Measurements from ENCODE around the gene HIVEP3.

HIVEP3 gene

GRCh38 chr1:41779360-41779759, 139.4 kb downstream of the HIVEP3 start:
- peaks cover 10 to 42% (median 28%) of the 10 kb centered on the region in 10 experiments; a peak in 19 of 20 replicates for H3K4me1 ChIP-seq
- H3K4me2 ChIP-seq: no peak overlapping the region
- no peak for TF ChIP-seq Cebpa-rat (IDR thresholded peaks at IDR 0.05)
- H3K9me3 ChIP-seq (replicated peaks in 1 of 11): no peaks in the 10 kb centered on the region
- H3K27ac ChIP-seq: no peak overlapping the region
- H3K9ac ChIP-seq: no peak overlapping the region
- no peaks in the 10 kb centered on the region; a peak in 1 of 22 replicates for H3K27me3 ChIP-seq
- H3K4me3 ChIP-seq: no peak overlapping the region
- no peaks in the 10 kb centered on the region for H3K36me3 ChIP-seq
- no peaks in the 10 kb centered on the region for H4K20me1 ChIP-seq

- TF ChIP-seq Cebpa-rat (IDR thresholded peaks at IDR 0.05): no peak
- Histone ChIP-seq H3K9me3 (replicated peaks in 1 of 11) (no peaks in the 10 kb centered on the region), H3K4me3 (no peak overlapping the region), H4K20me1 (no peaks in the 10 kb centered on the region), H3K4me1 (peaks cover 11 to 30% (median 15%) of the 10 kb centered on the region in 10 experiments; a peak in 19 of 20 replicates), H3K9ac (no peak overlapping the region), H3K36me3 (no peaks in the 10 kb centered on the region), H3K27ac (no peak overlapping the region), H3K4me2 (no peak overlapping the region), H3K27me3 (no peaks in the 10 kb centered on the region; a peak in 1 of 22 replicates)
Observed at GRCh38 chr1:41777695-41778094, 141.0 kb downstream of the HIVEP3 start.

GRCh38 chr1:41776891-41777441, 141.8 kb downstream of the HIVEP3 start:
- H3K4me2 ChIP-seq: peak overlapping the region in 4 of 11 experiments; percentile 14 to 42 (median 22); a peak in 4 of 22 replicates
- no peak overlapping the region for H3K4me3 ChIP-seq
- no peaks in the 10 kb centered on the region for H4K20me1 ChIP-seq
- no peak for TF ChIP-seq Cebpa-rat (IDR thresholded peaks at IDR 0.05)
- peaks cover 13 to 30% (median 19%) of the 10 kb centered on the region in 10 experiments for H3K4me1 ChIP-seq
- H3K9me3 ChIP-seq (replicated peaks in 1 of 11): no peaks in the 10 kb centered on the region
- H3K27ac ChIP-seq: peak overlapping the region in 1 of 11 experiments; percentile 25; a peak in 1 of 22 replicates
- H3K36me3 ChIP-seq: no peaks in the 10 kb centered on the region
- no peaks in the 10 kb centered on the region; a peak in 1 of 22 replicates for H3K27me3 ChIP-seq
- no peak overlapping the region for H3K9ac ChIP-seq

- Histone ChIP-seq H3K27ac (no peak overlapping the region), H4K20me1 (no peaks in the 10 kb centered on the region), H3K4me2 (no peak overlapping the region), H3K4me3 (no peak overlapping the region), H3K9ac (no peak overlapping the region), H3K9me3 (replicated peaks in 1 of 11) (no peaks in the 10 kb centered on the region), H3K27me3 (no peaks in the 10 kb centered on the region; a peak in 1 of 22 replicates), H3K4me1 (peaks cover 19 to 33% (median 21%) of the 10 kb centered on the region in 10 experiments), H3K36me3 (no peaks in the 10 kb centered on the region)
- no peak for TF ChIP-seq Cebpa-rat (IDR thresholded peaks at IDR 0.05)
Observed at GRCh38 chr1:41775956-41776585, 142.7 kb downstream of the HIVEP3 start.

GRCh38 chr1:41774471-41774990, 144.2 kb downstream of the HIVEP3 start:
- no peak overlapping the region for H3K9ac ChIP-seq
- H3K9me3 ChIP-seq (replicated peaks in 1 of 11): no peaks in the 10 kb centered on the region
- no peaks in the 10 kb centered on the region for H3K36me3 ChIP-seq
- no peaks in the 10 kb centered on the region; a peak in 1 of 22 replicates for H3K27me3 ChIP-seq
- H3K4me2 ChIP-seq: no peak overlapping the region
- no peak overlapping the region for H3K4me3 ChIP-seq
- H3K4me1 ChIP-seq: peaks cover 27 to 47% (median 34%) of the 10 kb centered on the region in 10 experiments
- no peaks in the 10 kb centered on the region for H4K20me1 ChIP-seq
- no peak for TF ChIP-seq Cebpa-rat (IDR thresholded peaks at IDR 0.05)
- no peak overlapping the region for H3K27ac ChIP-seq

GRCh38 chr1:41773842-41774241, 144.9 kb downstream of the HIVEP3 start:
- Histone ChIP-seq H4K20me1 (no peaks in the 10 kb centered on the region), H3K36me3 (no peaks in the 10 kb centered on the region), H3K27ac (no peak overlapping the region), H3K9ac (no peak overlapping the region), H3K27me3 (no peaks in the 10 kb centered on the region; a peak in 1 of 22 replicates), H3K4me2 (no peak overlapping the region), H3K4me3 (no peak overlapping the region), H3K9me3 (replicated peaks in 1 of 11) (no peaks in the 10 kb centered on the region), H3K4me1 (peaks cover 32 to 54% (median 41%) of the 10 kb centered on the region in 10 experiments)
- no peak for TF ChIP-seq Cebpa-rat (IDR thresholded peaks at IDR 0.05)

GRCh38 chr1:41773144-41773591, 145.6 kb downstream of the HIVEP3 start:
- Histone ChIP-seq H3K36me3 (no peaks in the 10 kb centered on the region), H3K9me3 (replicated peaks in 1 of 11) (no peaks in the 10 kb centered on the region), H3K9ac (no peak overlapping the region), H4K20me1 (no peaks in the 10 kb centered on the region), H3K4me1 (peaks cover 39 to 61% (median 48%) of the 10 kb centered on the region in 10 experiments), H3K27me3 (no peaks in the 10 kb centered on the region; a peak in 1 of 22 replicates), H3K4me2 (peak overlapping the region in 3 of 11 experiments; percentile 4 to 74 (median 19); a peak in 2 of 22 replicates), H3K4me3 (no peak overlapping the region), H3K27ac (no peak overlapping the region)
- TF ChIP-seq Cebpa-rat (IDR thresholded peaks at IDR 0.05): no peak

- peak overlapping the region in 6 of 11 experiments; percentile 8 to 53 (median 49); a peak in 9 of 22 replicates for H3K9ac ChIP-seq
- no peaks in the 10 kb centered on the region for H4K20me1 ChIP-seq
- no peak overlapping the region; a peak in 1 of 20 replicates for H3K4me3 ChIP-seq
- no peaks in the 10 kb centered on the region for H3K36me3 ChIP-seq
- no peaks in the 10 kb centered on the region for H3K27me3 ChIP-seq
- H3K4me2 ChIP-seq: peak overlapping the region; percentile 31 to 95 (median 88)
- H3K9me3 ChIP-seq (replicated peaks in 1 of 11): no peaks in the 10 kb centered on the region
- H3K4me1 ChIP-seq: peaks cover 80 to 94% (median 83%) of the 10 kb centered on the region in 10 experiments
- H3K27ac ChIP-seq: peak overlapping the region in 8 of 11 experiments; percentile 20 to 85 (median 59); a peak in 14 of 22 replicates
- no peak for TF ChIP-seq Cebpa-rat (IDR thresholded peaks at IDR 0.05)
Observed at GRCh38 chr1:41769068-41769467, 149.7 kb downstream of the HIVEP3 start.

GRCh38 chr1:41768583-41768982, 150.1 kb downstream of the HIVEP3 start:
- Histone ChIP-seq H3K36me3 (no peaks in the 10 kb centered on the region), H3K27me3 (no peaks in the 10 kb centered on the region), H4K20me1 (no peaks in the 10 kb centered on the region), H3K9ac (peak overlapping the region in 7 of 11 experiments; percentile 8 to 53 (median 49); a peak in 9 of 22 replicates), H3K9me3 (replicated peaks in 1 of 11) (no peaks in the 10 kb centered on the region), H3K4me1 (peaks cover 83 to 98% (median 88%) of the 10 kb centered on the region in 10 experiments), H3K4me2 (peak overlapping the region; percentile 31 to 95 (median 88)), H3K4me3 (no peak overlapping the region; a peak in 1 of 20 replicates), H3K27ac (peak overlapping the region in 8 of 11 experiments; percentile 20 to 85 (median 61); a peak in 14 of 22 replicates)
- no peak for TF ChIP-seq Cebpa-rat (IDR thresholded peaks at IDR 0.05)
